K562 (cell line): ENCODE measurements around the gene NDUFB10. TPM values are rescaled to one million over a fixed set of nuclear protein-coding genes. Genes with fewer than 3 reads are reported as not detected.
A peak's percentile ranks its signal among the peaks of the same experiment; 100 is the strongest.

Experiments used
- CEBPG ChIP-seq, 3 experiments: fragments of 200-800 bp in 1 of 3; sonication (Bioruptor generic) in 1 of 3; sonication (generic) in 1 of 3; formaldehyde crosslinking in 1 of 3; IDR thresholded peaks in 2 of 3; conservative IDR thresholded peaks in 1 of 3; 2 replicates each; pipeline versions ENCODE4 v1.6.1 to v1.8.0; 2016 to 2022; ENCODE audit warnings: missing compliant biosample characterization in 2 of 3, missing genetic modification characterization in 2 of 3, mild to moderate bottlenecking in 1 of 3, missing genetic modification reagents in 1 of 3
- CREB3L1 ChIP-seq: fragments of 450-650 bp; IDR thresholded peaks from 2 replicates; pipeline ENCODE4 v1.6.1; 2014; ENCODE audit warnings: low read depth, mild to moderate bottlenecking, moderate library complexity, borderline replicate concordance
- CTBP1 ChIP-seq: fragments of 450-650 bp; IDR thresholded peaks from 2 replicates; pipeline ENCODE4 v1.6.1; 2016; ENCODE audit warnings: borderline replicate concordance
- ETV5 ChIP-seq: sonication (generic); formaldehyde crosslinking; IDR thresholded peaks from 2 replicates; pipeline ENCODE4 v1.4.0; 2020; ENCODE audit warnings: low read depth, mild to moderate bottlenecking, missing genetic modification reagents
- GTF2B ChIP-seq: IDR thresholded peaks from 2 replicates; pipeline ENCODE4 v1.6.1; 2011; ENCODE audit not compliant: insufficient read length; ENCODE audit errors: extremely low read depth
- NR2C2 ChIP-seq, 2 experiments: fragments of 200-800 bp in 1 of 2; sonication (Bioruptor generic) in 1 of 2; sonication (generic) in 1 of 2; formaldehyde crosslinking in 1 of 2; IDR thresholded peaks; 2 replicates each; pipeline versions ENCODE4 v1.6.1 to v1.8.0; 2016 to 2022; ENCODE audit warnings: mild to moderate bottlenecking in 1 of 2, missing compliant biosample characterization in 1 of 2, missing genetic modification characterization in 1 of 2, missing genetic modification reagents in 1 of 2
- SMARCA5 ChIP-seq: fragments of 450-650 bp; IDR thresholded peaks from 2 replicates; pipeline ENCODE4 v1.6.1; 2016
- SNAPC5 ChIP-seq: fragments of 250-450 bp; sonication (Bioruptor Pico); IDR thresholded peaks from 2 replicates; pipeline ENCODE4 v1.8.0; 2021; ENCODE audit warnings: moderate library complexity, mild to moderate bottlenecking, inconsistent platforms
- TCFL5 ChIP-seq: fragments of 250-450 bp; sonication (Bioruptor Pico); conservative IDR thresholded peaks from 2 replicates; pipeline ENCODE4 v1.6.1; 2021; ENCODE audit warnings: mild to moderate bottlenecking, moderate library complexity, matching md5 sums
- ZNF354B ChIP-seq: fragments of 250-450 bp; sonication (Bioruptor Pico); IDR thresholded peaks from 2 replicates; pipeline ENCODE4 v1.4.0; 2020
- ZNF395 ChIP-seq: fragments of 200-800 bp; sonication (Bioruptor generic); IDR thresholded peaks from 2 replicates; pipeline ENCODE4 v1.6.1; 2017; ENCODE audit warnings: missing genetic modification characterization, missing compliant biosample characterization
- polyA plus RNA-seq, 8 experiments: library from polyadenylated mRNA; depleted of rRNA in 4 of 8; stranded (reverse) in 5 of 8; unstranded in 3 of 8; fragments of >200 nt; fragmentation: Nextera tagmentation in 2 of 8; fragmentation: Illumina TruSeq in 1 of 8; extraction: Ambion mirVana in 2 of 8; extraction: Trizol in 1 of 8; gene quantifications; 2 replicates each; pipeline versions ENCODE4 v1.2.1 to v1.2.3, GENCODE V29; 2011 to 2014; ENCODE audit warnings: inconsistent platforms in 1 of 8, missing spikeins in 1 of 8
- total RNA-seq, 7 experiments: library from RNA; depleted of rRNA in 6 of 7; stranded (reverse); fragments of >200 nt in 6 of 7; fragmentation: Illumina TruSeq in 2 of 7; extraction: Trizol in 2 of 7; gene quantifications; 2 replicates each; pipeline versions ENCODE4 v1.2.1 to v1.2.3, GENCODE V29; 2011 to 2021; ENCODE audit warnings: low replicate concordance in 1 of 7
- TF ChIP-seq, protein P1 (sequence below): fragments of 450-650 bp; conservative IDR thresholded peaks from 2 replicates; pipeline ENCODE4 v1.6.1; 2016; ENCODE audit warnings: missing genetic modification characterization, low read depth, mild to moderate bottlenecking, missing compliant biosample characterization, moderate library complexity
- TF ChIP-seq, protein P2 (sequence below): sonication (generic); formaldehyde crosslinking; IDR thresholded peaks from 2 replicates; pipeline ENCODE4 v1.8.1; 2023; ENCODE audit warnings: mild to moderate bottlenecking, missing genetic modification reagents
- TF ChIP-seq, protein P3 (sequence below): fragments of 250-450 bp; sonication (Bioruptor Pico); IDR thresholded peaks from 2 replicates; pipeline ENCODE4 v1.4.0; 2020; ENCODE audit warnings: mild to moderate bottlenecking, moderate library complexity, borderline replicate concordance

Gene NDUFB10
- total and polyA plus RNA-seq, 9 of the 15 experiments (the other 6 are each of a cell fraction or from before 2014, with no cell fraction given): 69.3 to 527 (median 161) TPM

DNA sequence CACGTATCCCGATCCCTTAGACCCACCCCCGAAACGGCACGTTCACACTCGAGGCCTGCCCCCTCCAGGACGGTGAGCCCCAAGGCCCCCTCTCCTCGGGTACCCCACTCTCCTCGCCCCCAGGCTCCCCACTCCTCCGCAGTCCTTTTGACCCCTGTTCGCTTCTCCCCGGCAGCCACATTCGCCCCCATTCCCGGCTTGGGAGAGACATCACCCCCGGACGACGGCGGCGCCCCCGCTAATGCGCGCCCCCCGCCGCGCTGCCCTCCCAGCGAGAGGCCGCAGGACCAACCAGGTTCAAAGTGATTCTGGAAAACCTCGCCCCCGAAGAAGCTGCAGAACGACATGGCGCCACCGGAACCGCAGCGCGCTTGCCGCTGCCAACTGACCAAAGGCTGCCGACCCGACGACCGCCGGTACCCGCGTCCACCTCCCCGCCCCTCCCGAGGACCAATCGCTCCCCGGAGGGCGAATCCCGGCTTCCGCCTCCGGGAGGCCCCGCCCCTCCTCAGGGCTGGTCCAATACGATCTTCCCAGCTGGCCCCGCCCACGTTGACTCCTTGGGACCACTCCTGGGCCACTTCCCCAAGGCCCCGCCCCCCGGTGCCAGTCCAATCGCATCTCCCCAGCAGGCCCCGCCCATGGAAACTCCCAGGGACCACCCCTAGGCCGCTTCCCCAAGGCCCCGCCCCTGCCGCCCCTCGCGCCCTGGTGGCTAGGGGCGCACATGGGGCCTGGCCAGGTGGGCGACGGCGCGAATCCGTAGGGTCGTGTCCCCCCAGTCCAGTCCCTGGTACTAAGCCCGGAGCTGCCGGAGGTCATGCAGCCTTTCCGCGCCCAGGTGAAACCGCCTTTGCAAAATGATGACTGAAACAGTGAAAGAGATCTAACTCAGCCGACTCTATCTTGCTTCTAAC is 16.3 kb upstream of the NDUFB10 start, which contains the start of gene MSRB1 (continued):
- no peak for TF ChIP-seq ZNF354B (CRISPR knock-in tag)
- TF ChIP-seq, protein P1, sequence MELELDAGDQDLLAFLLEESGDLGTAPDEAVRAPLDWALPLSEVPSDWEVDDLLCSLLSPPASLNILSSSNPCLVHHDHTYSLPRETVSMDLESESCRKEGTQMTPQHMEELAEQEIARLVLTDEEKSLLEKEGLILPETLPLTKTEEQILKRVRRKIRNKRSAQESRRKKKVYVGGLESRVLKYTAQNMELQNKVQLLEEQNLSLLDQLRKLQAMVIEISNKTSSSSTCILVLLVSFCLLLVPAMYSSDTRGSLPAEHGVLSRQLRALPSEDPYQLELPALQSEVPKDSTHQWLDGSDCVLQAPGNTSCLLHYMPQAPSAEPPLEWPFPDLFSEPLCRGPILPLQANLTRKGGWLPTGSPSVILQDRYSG: no peak
- TF ChIP-seq CTBP1: no peak
- TF ChIP-seq CREB3L1: no peak
- no peak for TF ChIP-seq NR2C2 (CRISPR knock-in tag; IDR thresholded peaks at IDR 0.05)
- no peak for TF ChIP-seq NR2C2 (tag; IDR thresholded peaks at IDR 0.05)
- TF ChIP-seq, protein P2, sequence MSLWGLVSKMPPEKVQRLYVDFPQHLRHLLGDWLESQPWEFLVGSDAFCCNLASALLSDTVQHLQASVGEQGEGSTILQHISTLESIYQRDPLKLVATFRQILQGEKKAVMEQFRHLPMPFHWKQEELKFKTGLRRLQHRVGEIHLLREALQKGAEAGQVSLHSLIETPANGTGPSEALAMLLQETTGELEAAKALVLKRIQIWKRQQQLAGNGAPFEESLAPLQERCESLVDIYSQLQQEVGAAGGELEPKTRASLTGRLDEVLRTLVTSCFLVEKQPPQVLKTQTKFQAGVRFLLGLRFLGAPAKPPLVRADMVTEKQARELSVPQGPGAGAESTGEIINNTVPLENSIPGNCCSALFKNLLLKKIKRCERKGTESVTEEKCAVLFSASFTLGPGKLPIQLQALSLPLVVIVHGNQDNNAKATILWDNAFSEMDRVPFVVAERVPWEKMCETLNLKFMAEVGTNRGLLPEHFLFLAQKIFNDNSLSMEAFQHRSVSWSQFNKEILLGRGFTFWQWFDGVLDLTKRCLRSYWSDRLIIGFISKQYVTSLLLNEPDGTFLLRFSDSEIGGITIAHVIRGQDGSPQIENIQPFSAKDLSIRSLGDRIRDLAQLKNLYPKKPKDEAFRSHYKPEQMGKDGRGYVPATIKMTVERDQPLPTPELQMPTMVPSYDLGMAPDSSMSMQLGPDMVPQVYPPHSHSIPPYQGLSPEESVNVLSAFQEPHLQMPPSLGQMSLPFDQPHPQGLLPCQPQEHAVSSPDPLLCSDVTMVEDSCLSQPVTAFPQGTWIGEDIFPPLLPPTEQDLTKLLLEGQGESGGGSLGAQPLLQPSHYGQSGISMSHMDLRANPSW (CRISPR knock-in tag): no peak
- TF ChIP-seq, protein P3, sequence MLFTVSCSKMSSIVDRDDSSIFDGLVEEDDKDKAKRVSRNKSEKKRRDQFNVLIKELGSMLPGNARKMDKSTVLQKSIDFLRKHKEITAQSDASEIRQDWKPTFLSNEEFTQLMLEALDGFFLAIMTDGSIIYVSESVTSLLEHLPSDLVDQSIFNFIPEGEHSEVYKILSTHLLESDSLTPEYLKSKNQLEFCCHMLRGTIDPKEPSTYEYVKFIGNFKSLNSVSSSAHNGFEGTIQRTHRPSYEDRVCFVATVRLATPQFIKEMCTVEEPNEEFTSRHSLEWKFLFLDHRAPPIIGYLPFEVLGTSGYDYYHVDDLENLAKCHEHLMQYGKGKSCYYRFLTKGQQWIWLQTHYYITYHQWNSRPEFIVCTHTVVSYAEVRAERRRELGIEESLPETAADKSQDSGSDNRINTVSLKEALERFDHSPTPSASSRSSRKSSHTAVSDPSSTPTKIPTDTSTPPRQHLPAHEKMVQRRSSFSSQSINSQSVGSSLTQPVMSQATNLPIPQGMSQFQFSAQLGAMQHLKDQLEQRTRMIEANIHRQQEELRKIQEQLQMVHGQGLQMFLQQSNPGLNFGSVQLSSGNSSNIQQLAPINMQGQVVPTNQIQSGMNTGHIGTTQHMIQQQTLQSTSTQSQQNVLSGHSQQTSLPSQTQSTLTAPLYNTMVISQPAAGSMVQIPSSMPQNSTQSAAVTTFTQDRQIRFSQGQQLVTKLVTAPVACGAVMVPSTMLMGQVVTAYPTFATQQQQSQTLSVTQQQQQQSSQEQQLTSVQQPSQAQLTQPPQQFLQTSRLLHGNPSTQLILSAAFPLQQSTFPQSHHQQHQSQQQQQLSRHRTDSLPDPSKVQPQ (CRISPR knock-in tag): no peak
- TF ChIP-seq SNAPC5 (CRISPR knock-in tag): no peak
- 0 out of 2 replicates have a peak, but pooled peaks have one; percentile 27 for TF ChIP-seq ZNF395 (CRISPR knock-in tag)
- no peak for TF ChIP-seq ETV5 (CRISPR knock-in tag)
- TF ChIP-seq CEBPG (CRISPR knock-in tag; IDR thresholded peaks at IDR 0.05): no peak
- TF ChIP-seq CEBPG (tag; conservative IDR thresholded peaks at IDR 0.05 in 1 of 2, IDR thresholded peaks at IDR 0.05 in 1 of 2): no peak
- TF ChIP-seq TCFL5 (CRISPR knock-in tag): no peak
- no peak for TF ChIP-seq SMARCA5
- TF ChIP-seq GTF2B: no peak
